ENCODE measurements around the gene VEPH1. TPM values are rescaled to one million over a fixed set of nuclear protein-coding genes. Genes with fewer than 3 reads are reported as not detected.

VEPH1 gene
- total and polyA plus RNA-seq, 2 donors (not counting 1 experiment from before 2014, with no cell fraction given), result not detected

DNA sequence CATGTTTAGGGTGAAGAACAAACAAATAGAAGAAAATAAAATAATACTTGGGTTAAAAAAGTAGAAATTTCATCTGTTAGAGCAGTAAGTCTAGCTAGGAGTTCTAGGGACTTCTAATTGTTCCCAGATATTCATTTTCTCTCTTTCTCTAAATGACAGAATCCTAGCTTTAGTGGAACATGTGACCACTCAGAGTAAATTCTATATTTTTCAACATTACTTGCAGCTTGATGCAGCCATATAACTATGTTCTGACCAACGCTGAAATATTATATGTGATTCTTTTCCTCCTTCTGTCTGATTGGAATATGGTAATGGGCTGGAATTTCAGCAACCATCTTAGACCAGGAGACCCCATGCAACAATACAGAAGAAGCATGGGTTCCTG lies 58.4 kb downstream of the VEPH1 start:
- WGBS (ENCODE audit: insufficient coverage), result no CpG with 5 or more reads among the region's 1 CpG
- Histone ChIP-seq H3K4me3 (ENCODE audit: control extremely low read depth in 1 of 5, extremely low read depth in 1 of 5, insufficient read depth in 1 of 5, low read depth in 2 of 5, low read length in 4 of 5) (no peak overlapping the region), H3K4me2 (replicated peaks; ENCODE audit: low read depth, low read length, poor library complexity, severe bottlenecking) (no peak overlapping the region), H3K9ac (ENCODE audit: low read length) (no peak overlapping the region), H3K4me1 (ENCODE audit: control insufficient read depth in 2 of 2, insufficient read depth in 2 of 2, low read length in 2 of 2) (no peaks in the 10 kb centered on the region), H3K79me2 (ENCODE audit: control insufficient read depth, insufficient read depth, low read length) (no peaks in the 10 kb centered on the region), H3K27me3 (replicated peaks in 1 of 4; ENCODE audit: control extremely low read depth in 1 of 4, control insufficient read depth in 3 of 4, insufficient read depth in 4 of 4, low read length in 3 of 4) (no peaks in the 10 kb centered on the region), H2AFZ (ENCODE audit: insufficient read depth, low read depth, low read length, poor library complexity, severe bottlenecking) (no peak overlapping the region), H4K20me1 (ENCODE audit: control insufficient read depth, insufficient read depth, low read length, poor library complexity, severe bottlenecking) (no peaks in the 10 kb centered on the region), H3K27ac (ENCODE audit: low read length in 2 of 2) (no peak overlapping the region), H3K36me3 (replicated peaks in 1 of 2; ENCODE audit: control extremely low read depth in 1 of 2, control insufficient read depth in 1 of 2, extremely low read depth in 1 of 2, insufficient read depth in 2 of 2, low read length in 1 of 2) (no peaks in the 10 kb centered on the region), H3K9me3 (ENCODE audit: control extremely low read depth in 1 of 3, control insufficient read depth in 2 of 3, insufficient read depth in 1 of 3, low read length in 2 of 3) (no peaks in the 10 kb centered on the region)
- POLR2A ChIA-PET, result no interaction called here
- Mint-ChIP-seq H3K27me3 (no peaks in the 10 kb centered on the region), H3K9me3 (ENCODE audit: insufficient read depth) (no peaks in the 10 kb centered on the region), H3K4me1 (no peaks in the 10 kb centered on the region), H3K27ac (no peak overlapping the region), H3K4me3 (no peak overlapping the region)
- intact Hi-C loops (cut with micrococcal nuclease), result no loop called here
- CTCF ChIA-PET, result no interaction called here
- DNase-seq (no peak), ATAC-seq (ENCODE audit: low read depth) (no peak)
- TF ChIP-seq, protein P1, sequence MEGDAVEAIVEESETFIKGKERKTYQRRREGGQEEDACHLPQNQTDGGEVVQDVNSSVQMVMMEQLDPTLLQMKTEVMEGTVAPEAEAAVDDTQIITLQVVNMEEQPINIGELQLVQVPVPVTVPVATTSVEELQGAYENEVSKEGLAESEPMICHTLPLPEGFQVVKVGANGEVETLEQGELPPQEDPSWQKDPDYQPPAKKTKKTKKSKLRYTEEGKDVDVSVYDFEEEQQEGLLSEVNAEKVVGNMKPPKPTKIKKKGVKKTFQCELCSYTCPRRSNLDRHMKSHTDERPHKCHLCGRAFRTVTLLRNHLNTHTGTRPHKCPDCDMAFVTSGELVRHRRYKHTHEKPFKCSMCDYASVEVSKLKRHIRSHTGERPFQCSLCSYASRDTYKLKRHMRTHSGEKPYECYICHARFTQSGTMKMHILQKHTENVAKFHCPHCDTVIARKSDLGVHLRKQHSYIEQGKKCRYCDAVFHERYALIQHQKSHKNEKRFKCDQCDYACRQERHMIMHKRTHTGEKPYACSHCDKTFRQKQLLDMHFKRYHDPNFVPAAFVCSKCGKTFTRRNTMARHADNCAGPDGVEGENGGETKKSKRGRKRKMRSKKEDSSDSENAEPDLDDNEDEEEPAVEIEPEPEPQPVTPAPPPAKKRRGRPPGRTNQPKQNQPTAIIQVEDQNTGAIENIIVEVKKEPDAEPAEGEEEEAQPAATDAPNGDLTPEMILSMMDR (IDR thresholded peaks at IDR 0.05), result no peak
- TF ChIP-seq EZH2 (IDR thresholded peaks at IDR 0.05; ENCODE audit: borderline replicate concordance, insufficient read depth, low read depth, low read length, poor library complexity, severe bottlenecking), result no peak

DNA sequence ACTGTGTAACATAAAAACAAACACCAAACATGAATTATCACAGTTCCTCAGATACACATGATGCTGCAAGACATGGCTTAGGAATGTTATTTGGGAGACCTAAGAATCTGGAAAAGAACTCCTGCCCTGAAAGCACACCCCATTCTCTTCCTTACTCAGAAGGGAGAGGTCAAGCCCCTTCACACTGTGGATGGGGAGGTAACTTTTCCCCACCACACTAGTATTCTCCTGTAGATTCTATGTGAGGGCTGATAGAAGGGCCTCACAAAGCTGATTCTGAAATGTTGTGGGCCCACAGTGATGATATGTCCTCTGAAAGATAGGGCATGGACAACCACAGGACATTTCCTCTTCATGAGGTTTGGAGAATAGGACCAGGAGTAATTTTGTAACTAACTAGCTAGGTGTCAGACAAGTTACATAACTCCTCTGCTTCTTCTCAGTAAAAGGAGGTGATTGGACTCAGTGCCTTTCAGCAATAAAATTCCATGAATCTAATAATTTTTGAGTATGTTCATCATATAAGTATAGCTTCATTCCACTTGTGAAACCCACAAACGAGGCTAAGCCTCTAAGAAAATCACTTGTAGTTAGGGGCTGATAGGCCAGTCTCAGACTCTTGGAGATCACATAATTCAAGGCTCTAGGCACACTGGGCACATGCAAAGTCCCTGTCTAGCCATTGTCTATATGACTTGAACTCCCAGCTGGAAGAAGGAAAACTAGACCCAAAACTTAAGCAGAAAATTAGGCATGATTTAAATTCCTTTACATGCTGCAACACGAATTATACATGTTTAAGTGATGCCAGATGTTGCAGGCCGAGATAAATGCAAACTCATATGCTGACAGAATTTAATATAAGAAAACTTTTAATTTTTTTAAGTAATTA lies 59.1 kb downstream of the VEPH1 start:
- no peaks in the 10 kb centered on the region for H3K4me1 ChIP-seq (ENCODE audit: control insufficient read depth in 2 of 2, insufficient read depth in 2 of 2, low read length in 2 of 2)
- no peaks in the 10 kb centered on the region for H4K20me1 ChIP-seq (ENCODE audit: control insufficient read depth, insufficient read depth, low read length, poor library complexity, severe bottlenecking)
- no peak overlapping the region for H3K4me3 Mint-ChIP-seq
- peaks cover 2% of the 10 kb centered on the region for H3K27me3 Mint-ChIP-seq
- TF ChIP-seq, protein P1 (IDR thresholded peaks at IDR 0.05), result no peak
- TF ChIP-seq EZH2 (IDR thresholded peaks at IDR 0.05; ENCODE audit: borderline replicate concordance, insufficient read depth, low read depth, low read length, poor library complexity, severe bottlenecking), result no peak
- H3K27ac ChIP-seq (ENCODE audit: low read length in 2 of 2), result no peak overlapping the region
- no peak overlapping the region for H2AFZ ChIP-seq (ENCODE audit: insufficient read depth, low read depth, low read length, poor library complexity, severe bottlenecking)
- no peaks in the 10 kb centered on the region for H3K79me2 ChIP-seq (ENCODE audit: control insufficient read depth, insufficient read depth, low read length)
- H3K9me3 Mint-ChIP-seq (ENCODE audit: insufficient read depth), result no peaks in the 10 kb centered on the region
- H3K27ac Mint-ChIP-seq, result no peak overlapping the region
- no peaks in the 10 kb centered on the region for H3K4me1 Mint-ChIP-seq
- H3K36me3 ChIP-seq (replicated peaks in 1 of 2; ENCODE audit: control extremely low read depth in 1 of 2, control insufficient read depth in 1 of 2, extremely low read depth in 1 of 2, insufficient read depth in 2 of 2, low read length in 1 of 2), result no peaks in the 10 kb centered on the region
- no CpG with 5 or more reads among the region's 3 CpGs for WGBS (ENCODE audit: insufficient coverage)
- intact Hi-C loops (cut with micrococcal nuclease), result no loop called here
- CTCF ChIA-PET, result no interaction called here
- POLR2A ChIA-PET, result no interaction called here
- DNase-seq, result no peak
- H3K9me3 ChIP-seq (ENCODE audit: control extremely low read depth in 1 of 3, control insufficient read depth in 2 of 3, insufficient read depth in 1 of 3, low read length in 2 of 3), result no peaks in the 10 kb centered on the region
- peaks cover 0 to 3% (median 0%) of the 10 kb centered on the region in 4 experiments for H3K27me3 ChIP-seq (replicated peaks in 1 of 4; ENCODE audit: control extremely low read depth in 1 of 4, control insufficient read depth in 3 of 4, insufficient read depth in 4 of 4, low read length in 3 of 4)
- no peak for ATAC-seq (ENCODE audit: low read depth)
- no peak overlapping the region for H3K4me2 ChIP-seq (replicated peaks; ENCODE audit: low read depth, low read length, poor library complexity, severe bottlenecking)
- H3K4me3 ChIP-seq (ENCODE audit: control extremely low read depth in 1 of 5, extremely low read depth in 1 of 5, insufficient read depth in 1 of 5, low read depth in 2 of 5, low read length in 4 of 5), result no peak overlapping the region
- no peak overlapping the region for H3K9ac ChIP-seq (ENCODE audit: low read length)

All from B cell (primary cell).